ENCODE data around the gene ERMN.
"Not testable (repeated sequence)": the region's sequence is repeated elsewhere in the genome, so short reads cannot be mapped to it uniquely, and the experiment has no call there.

Gene ERMN

GRCh38 chr2:157290525-157290924, 35.1 kb downstream of the ERMN start:
- DNase-seq: no peak

GRCh38 chr2:157287160-157287559, 38.5 kb downstream of the ERMN start:
- DNase-seq: no peak

- no peak for DNase-seq
Measured at GRCh38 chr2:157283468-157283867, 42.2 kb downstream of the ERMN start.

GRCh38 chr2:157281316-157281715, 44.3 kb downstream of the ERMN start:
- DNase-seq: no peak

- not testable (repeated sequence) for DNase-seq
Measured at GRCh38 chr2:157279311-157279710, 46.3 kb downstream of the ERMN start.

- DNase-seq: peak in 1 of 5 donors; percentile 34
Measured at GRCh38 chr2:157271590-157272203, 53.9 kb downstream of the ERMN start.

- DNase-seq: no peak
Measured at GRCh38 chr2:157269922-157270321, 55.7 kb downstream of the ERMN start.

- DNase-seq: no peak
Measured at GRCh38 chr2:157269060-157269459, 56.6 kb downstream of the ERMN start.

Data from T-helper 1 cell (primary cell).